Stomach (tissue), 9 donors: ENCODE results near the gene SMIM8. TPM values are rescaled to one million over a fixed set of nuclear protein-coding genes. Genes with fewer than 3 reads are reported as not detected.

Experiments
- DNase-seq, 2 donors: peaks; one replicate each; pipeline versions ENCODE4 v3.0.0 to v3.0.0-alpha.2; 2013 to 2019
- H3K27ac ChIP-seq, 5 donors: fragments of 200-600 bp in 4 of 5; sonication (generic) in 4 of 5; one replicate each; pipeline ENCODE4 v1.5.1; 2013 to 2019; ENCODE audit warnings: mild to moderate bottlenecking in 1 of 5, moderate library complexity in 1 of 5
- H3K27me3 ChIP-seq, 3 donors: fragments of 200-600 bp; sonication (generic); one replicate each; pipeline ENCODE4 v1.5.1; 2017 to 2019; ENCODE audit warnings: mixed run types in 1 of 3
- H3K36me3 ChIP-seq, 4 donors: fragments of 200-600 bp; sonication (generic); 1 replicate in 3 of 4; 2 replicates in 1 of 4; pipeline ENCODE4 v1.5.1; 2016 to 2019
- H3K4me1 ChIP-seq, 4 donors: fragments of 200-600 bp; sonication (generic); one replicate each; pipeline ENCODE4 v1.5.1; 2016 to 2019
- H3K4me3 ChIP-seq, 4 donors: fragments of 200-600 bp; sonication (generic) in 3 of 4; one replicate each; pipeline ENCODE4 v1.5.1; 2016 to 2019; ENCODE audit warnings: mild to moderate bottlenecking in 1 of 4
- H3K9me3 ChIP-seq, 4 donors: fragments of 200-600 bp; sonication (generic); one replicate each; pipeline ENCODE4 v1.5.1; 2016 to 2019
- EP300 ChIP-seq: sonication (generic); formaldehyde crosslinking; IDR thresholded peaks from one replicate; pipeline ENCODE4 v1.6.1; 2017; ENCODE audit warnings: antibody characterized with exemption
- POLR2A ChIP-seq, 4 donors: fragments of 450-650 bp; IDR thresholded peaks; one replicate each; pipeline ENCODE4 v1.6.1; 2016; ENCODE audit warnings: antibody characterized with exemption in 4 of 4, control low read depth in 2 of 4, mild to moderate bottlenecking in 1 of 4, moderate library complexity in 1 of 4
- POLR2AphosphoS5 ChIP-seq, 3 donors: sonication (generic); formaldehyde crosslinking; IDR thresholded peaks; one replicate each; pipeline ENCODE4 v1.6.1; 2016; ENCODE audit warnings: antibody characterized with exemption in 3 of 3
- WGBS, 5 donors: extraction: QIAGEN DNeasy Blood & Tissue Kit in 3 of 5; methylation state at CpG; one replicate each; pipeline versions ENCODE4 v1.1.5 to v1.1.7; 2013 to 2018; 5-methylcytosine and 5-hydroxymethylcytosine counted together
- intact Hi-C: fragments of 100-400 bp; cut with DNase I; formaldehyde crosslinking; loops from one replicate; pipeline ENCODE4 v1.15.1; 2023; ENCODE audit warnings: low total_unique reads
- polyA plus RNA-seq, 3 donors: library from polyadenylated mRNA; stranded (reverse); fragments of 200-250 nt; gene quantifications; one replicate each; pipeline ENCODE4 v1.2.3, GENCODE V29; 2013
- total RNA-seq, 5 donors: library from RNA; depleted of rRNA; stranded (reverse); fragments of >200 nt; gene quantifications; one replicate each; pipeline versions ENCODE4 v1.1.0 to v1.2.3, GENCODE V29; 2014 to 2016
- TF ChIP-seq, protein P1 (sequence below), 7 experiments: fragments of 450-650 bp in 4 of 7; fragments of 200-600 bp in 3 of 7; sonication (generic) in 3 of 7; IDR thresholded peaks; one replicate each; pipeline ENCODE4 v1.5.1; 2016 to 2019; ENCODE audit warnings: antibody characterized with exemption in 7 of 7, control low read depth in 2 of 7, mild to moderate bottlenecking in 1 of 7
- donor health status: healthy with polysubstance abuse.
- donor health status: Bipolar disorder and iron deficiency.
- donor health status: healthy.

SMIM8 gene
- total and polyA plus RNA-seq, 8 donors = 0.87 to 25.2 (median 5.5) TPM

DNA sequence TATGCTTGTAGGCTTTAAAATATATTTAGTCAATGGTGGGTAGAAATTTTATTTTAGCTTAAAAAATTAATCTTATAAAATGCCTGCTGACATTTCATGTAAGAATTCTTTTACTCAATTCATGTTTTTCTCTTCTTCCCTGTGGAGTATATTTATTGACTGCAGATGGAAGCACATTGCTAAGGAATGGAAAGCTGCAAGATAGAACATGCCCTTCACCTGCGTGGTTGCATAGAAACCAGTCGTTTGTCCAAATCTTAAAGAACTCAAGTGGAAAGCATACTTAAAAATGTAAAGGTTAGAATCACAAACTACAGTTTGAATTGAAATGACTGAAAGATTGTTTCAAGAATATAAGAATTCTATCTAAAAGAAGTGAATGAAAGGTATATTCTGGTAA, 52.9 kb downstream of the SMIM8 start:
- WGBS, 5 donors = 90 to 97% (median 91%) methylated on average over 2 of the region's 2 CpGs
- intact Hi-C loops = no loop called here
- DNase-seq = no peak

GRCh38 chr6:87376643-87377042, 54.3 kb downstream of the SMIM8 start:
- Histone ChIP-seq H3K27ac (no peak overlapping the region), H3K4me1 (no peaks in the 10 kb centered on the region), H3K36me3 (no peaks in the 10 kb centered on the region), H3K9me3 (no peaks in the 10 kb centered on the region), H3K27me3 (no peaks in the 10 kb centered on the region), H3K4me3 (no peak overlapping the region)
- DNase-seq = no peak
- intact Hi-C loops = no loop called here
- TF ChIP-seq, protein P1, sequence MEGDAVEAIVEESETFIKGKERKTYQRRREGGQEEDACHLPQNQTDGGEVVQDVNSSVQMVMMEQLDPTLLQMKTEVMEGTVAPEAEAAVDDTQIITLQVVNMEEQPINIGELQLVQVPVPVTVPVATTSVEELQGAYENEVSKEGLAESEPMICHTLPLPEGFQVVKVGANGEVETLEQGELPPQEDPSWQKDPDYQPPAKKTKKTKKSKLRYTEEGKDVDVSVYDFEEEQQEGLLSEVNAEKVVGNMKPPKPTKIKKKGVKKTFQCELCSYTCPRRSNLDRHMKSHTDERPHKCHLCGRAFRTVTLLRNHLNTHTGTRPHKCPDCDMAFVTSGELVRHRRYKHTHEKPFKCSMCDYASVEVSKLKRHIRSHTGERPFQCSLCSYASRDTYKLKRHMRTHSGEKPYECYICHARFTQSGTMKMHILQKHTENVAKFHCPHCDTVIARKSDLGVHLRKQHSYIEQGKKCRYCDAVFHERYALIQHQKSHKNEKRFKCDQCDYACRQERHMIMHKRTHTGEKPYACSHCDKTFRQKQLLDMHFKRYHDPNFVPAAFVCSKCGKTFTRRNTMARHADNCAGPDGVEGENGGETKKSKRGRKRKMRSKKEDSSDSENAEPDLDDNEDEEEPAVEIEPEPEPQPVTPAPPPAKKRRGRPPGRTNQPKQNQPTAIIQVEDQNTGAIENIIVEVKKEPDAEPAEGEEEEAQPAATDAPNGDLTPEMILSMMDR (IDR thresholded peaks at IDR 0.05) = no peak
- no peak for TF ChIP-seq EP300
- no peak for TF ChIP-seq POLR2AphosphoS5 (IDR thresholded peaks at IDR 0.05)
- no peak for TF ChIP-seq POLR2A (IDR thresholded peaks at IDR 0.05)
- WGBS, 5 donors = 90 to 97% (median 92%) methylated on average over 2 of the region's 2 CpGs

More for the DNA sequence above, 52.9 kb downstream of the SMIM8 start:
- TF ChIP-seq POLR2A (IDR thresholded peaks at IDR 0.05) (no peak), POLR2AphosphoS5 (IDR thresholded peaks at IDR 0.05) (no peak), EP300 (no peak)
- TF ChIP-seq, protein P1 (IDR thresholded peaks at IDR 0.05) = no peak
- Histone ChIP-seq H3K4me3 (no peak overlapping the region), H3K27me3 (no peaks in the 10 kb centered on the region), H3K27ac (no peak overlapping the region), H3K9me3 (no peaks in the 10 kb centered on the region), H3K4me1 (no peaks in the 10 kb centered on the region), H3K36me3 (no peaks in the 10 kb centered on the region)

- DNase-seq = no peak
- no peaks in the 10 kb centered on the region for H3K27me3 ChIP-seq
- 76 to 91% (median 81%) methylated on average over 4 of the region's 4 CpGs for WGBS, 5 donors
- no peak overlapping the region for H3K4me3 ChIP-seq
- no peaks in the 10 kb centered on the region for H3K36me3 ChIP-seq
- no peak overlapping the region for H3K27ac ChIP-seq
- H3K9me3 ChIP-seq = no peaks in the 10 kb centered on the region
- TF ChIP-seq POLR2A (IDR thresholded peaks at IDR 0.05) = no peak
- no peak for TF ChIP-seq POLR2AphosphoS5 (IDR thresholded peaks at IDR 0.05)
- TF ChIP-seq, protein P1 (IDR thresholded peaks at IDR 0.05) = no peak
- TF ChIP-seq EP300 = no peak
- intact Hi-C loops = no loop called here
- no peaks in the 10 kb centered on the region for H3K4me1 ChIP-seq
Measured at GRCh38 chr6:87378947-87379346, 56.6 kb downstream of the SMIM8 start.

DNA sequence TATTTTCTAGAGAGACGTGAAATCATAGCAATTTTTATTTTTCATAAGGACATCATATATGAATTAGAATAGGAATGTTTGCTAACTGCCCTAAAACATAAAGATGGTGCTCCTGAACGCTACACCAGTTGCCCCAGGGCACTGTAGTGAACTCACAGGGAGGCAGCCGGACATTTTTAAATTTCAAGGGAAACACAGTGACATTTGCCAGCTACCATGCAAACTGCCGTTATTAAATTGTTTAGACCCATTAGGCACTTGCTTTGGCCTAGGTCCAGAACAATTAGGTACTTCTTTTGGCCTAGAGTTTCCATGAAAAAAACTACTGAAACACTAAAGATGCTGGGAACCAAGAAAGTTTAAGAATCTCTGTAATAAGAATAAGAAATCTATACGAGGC, 60.5 kb downstream of the SMIM8 start:
- Histone ChIP-seq H3K4me1 (no peaks in the 10 kb centered on the region), H3K27me3 (no peaks in the 10 kb centered on the region)
- no peak for DNase-seq

More for the DNA sequence above, 60.5 kb downstream of the SMIM8 start:
- intact Hi-C loops = no loop called here
- Histone ChIP-seq H3K4me3 (no peak overlapping the region), H3K36me3 (no peaks in the 10 kb centered on the region), H3K27ac (no peak overlapping the region), H3K9me3 (no peaks in the 10 kb centered on the region)
- TF ChIP-seq EP300 (no peak), POLR2A (IDR thresholded peaks at IDR 0.05) (no peak), POLR2AphosphoS5 (IDR thresholded peaks at IDR 0.05) (no peak)
- TF ChIP-seq, protein P1 (IDR thresholded peaks at IDR 0.05) = no peak
- 84 to 93% (median 89%) methylated on average over 5 of the region's 5 CpGs for WGBS, 5 donors
